Measurements from ENCODE around the gene PZP.

PZP gene

DNA sequence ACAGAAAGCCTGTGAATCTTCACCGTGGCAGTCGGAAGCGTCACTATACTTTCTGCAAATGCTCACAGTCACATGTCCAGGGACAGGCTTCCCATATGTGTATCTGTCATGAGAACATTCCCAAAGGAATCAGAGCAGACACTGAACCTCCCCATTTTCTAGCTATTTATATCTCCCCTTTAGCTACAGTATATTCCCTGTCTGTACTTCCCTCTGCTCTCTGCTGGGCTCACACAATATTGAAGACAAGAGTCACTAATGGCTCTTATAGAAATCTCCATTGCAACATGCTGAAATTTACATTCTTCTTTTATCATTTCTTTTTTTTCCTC lies 100.7 kb downstream of the PZP start:
- DNase-seq (ENCODE audit: low spot score): no peak
- TF ChIP-seq, protein P1, sequence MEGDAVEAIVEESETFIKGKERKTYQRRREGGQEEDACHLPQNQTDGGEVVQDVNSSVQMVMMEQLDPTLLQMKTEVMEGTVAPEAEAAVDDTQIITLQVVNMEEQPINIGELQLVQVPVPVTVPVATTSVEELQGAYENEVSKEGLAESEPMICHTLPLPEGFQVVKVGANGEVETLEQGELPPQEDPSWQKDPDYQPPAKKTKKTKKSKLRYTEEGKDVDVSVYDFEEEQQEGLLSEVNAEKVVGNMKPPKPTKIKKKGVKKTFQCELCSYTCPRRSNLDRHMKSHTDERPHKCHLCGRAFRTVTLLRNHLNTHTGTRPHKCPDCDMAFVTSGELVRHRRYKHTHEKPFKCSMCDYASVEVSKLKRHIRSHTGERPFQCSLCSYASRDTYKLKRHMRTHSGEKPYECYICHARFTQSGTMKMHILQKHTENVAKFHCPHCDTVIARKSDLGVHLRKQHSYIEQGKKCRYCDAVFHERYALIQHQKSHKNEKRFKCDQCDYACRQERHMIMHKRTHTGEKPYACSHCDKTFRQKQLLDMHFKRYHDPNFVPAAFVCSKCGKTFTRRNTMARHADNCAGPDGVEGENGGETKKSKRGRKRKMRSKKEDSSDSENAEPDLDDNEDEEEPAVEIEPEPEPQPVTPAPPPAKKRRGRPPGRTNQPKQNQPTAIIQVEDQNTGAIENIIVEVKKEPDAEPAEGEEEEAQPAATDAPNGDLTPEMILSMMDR (IDR thresholded peaks at IDR 0.05; ENCODE audit: extremely low read depth, missing control alignments): no peak

DNA sequence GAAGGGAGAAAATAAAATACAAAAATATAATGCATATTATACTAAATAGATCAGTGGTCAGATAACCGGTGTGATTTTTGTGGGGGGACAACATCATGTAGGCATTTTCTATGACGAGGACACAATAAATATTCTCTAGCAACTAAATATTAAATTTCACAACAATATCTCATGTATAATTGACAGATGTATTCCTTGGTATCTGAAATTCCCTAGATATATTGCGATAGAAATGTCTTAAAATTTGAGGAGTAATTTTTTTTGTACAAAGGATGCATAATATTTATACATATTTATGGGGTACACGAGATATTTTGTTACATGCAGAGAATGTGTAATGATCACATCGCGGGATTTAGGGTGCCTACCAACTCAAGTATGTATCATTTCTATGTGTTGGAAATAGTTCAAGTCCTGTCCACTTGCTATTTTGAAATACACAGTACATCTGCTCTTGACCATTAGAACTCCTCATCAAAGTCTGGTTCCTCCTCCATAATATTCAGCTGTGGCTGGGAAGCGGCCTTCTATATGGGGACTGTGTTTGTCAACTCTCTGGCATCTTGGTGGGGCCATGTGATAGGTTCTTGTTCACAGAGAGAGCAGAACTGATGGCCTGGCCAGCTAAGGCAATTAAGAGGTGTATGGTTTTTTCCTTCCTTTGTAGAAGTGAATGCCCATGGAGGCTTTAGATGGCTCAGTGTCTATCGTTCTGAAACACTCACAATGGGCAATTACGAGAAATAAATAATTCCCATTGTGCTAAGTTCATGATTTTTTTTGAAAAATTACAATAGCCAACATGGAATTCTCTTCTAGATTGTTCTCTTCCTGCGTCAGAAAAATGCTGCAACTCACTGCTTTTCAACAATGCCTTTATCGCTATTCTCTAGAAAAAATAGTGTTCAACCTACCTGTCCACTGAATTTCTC lies 101.3 kb downstream of the PZP start:
- TF ChIP-seq, protein P1 (IDR thresholded peaks at IDR 0.05; ENCODE audit: extremely low read depth, missing control alignments): no peak

DNA sequence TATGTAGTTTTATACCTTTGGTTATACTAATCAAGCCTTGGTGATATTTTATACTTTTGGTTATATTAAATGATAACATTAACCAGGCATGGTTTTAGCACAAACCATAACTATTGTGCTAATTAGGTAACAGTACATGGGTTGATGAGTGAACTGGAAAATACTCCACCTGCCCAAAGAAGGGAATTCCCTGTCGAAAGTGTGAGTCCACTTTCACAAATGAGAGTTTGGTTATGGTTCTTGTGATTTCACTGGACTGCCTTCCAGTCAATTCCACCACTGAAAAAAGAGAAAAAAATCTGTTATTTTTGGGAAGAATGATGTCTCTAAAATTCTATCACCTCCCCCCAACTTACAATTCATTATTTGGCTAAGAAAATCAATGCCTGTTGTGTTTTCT lies 102.1 kb downstream of the PZP start:
- no peak for DNase-seq (ENCODE audit: low spot score)
- TF ChIP-seq, protein P1 (IDR thresholded peaks at IDR 0.05; ENCODE audit: extremely low read depth, missing control alignments): no peak

More for the DNA sequence above, 101.3 kb downstream of the PZP start:
- DNase-seq (ENCODE audit: low spot score): no peak

DNA sequence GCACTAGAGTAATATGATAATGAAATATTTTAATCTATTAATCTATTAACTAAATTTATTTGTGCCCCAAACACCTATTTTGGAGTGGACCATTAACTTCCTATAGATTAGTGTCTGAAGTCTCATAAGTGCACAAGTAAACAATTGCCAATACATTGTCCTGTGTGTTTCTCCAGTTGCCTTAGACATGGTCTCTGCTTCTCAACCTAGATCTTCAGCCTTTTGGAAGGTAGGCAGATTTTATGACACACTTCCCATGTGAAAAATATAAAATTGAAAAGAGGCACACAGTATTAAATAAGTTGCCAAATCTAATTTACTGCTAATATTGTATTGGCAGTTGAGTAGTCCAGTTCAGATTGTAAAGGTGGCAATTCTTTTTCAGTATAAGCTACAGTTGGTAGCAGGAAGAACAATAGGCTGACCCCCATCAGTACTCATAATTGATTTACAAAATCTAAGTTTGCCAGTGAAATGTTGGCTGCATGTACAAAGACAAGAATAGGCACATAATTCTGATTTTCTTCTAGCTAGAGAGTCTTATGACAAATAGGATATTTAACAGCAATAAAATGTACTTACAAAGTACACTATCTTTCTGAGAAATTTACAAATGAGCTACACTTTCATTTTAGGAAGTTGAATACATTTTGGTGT lies 103.3 kb downstream of the PZP start:
- DNase-seq (ENCODE audit: low spot score): no peak
- TF ChIP-seq, protein P1 (IDR thresholded peaks at IDR 0.05; ENCODE audit: extremely low read depth, missing control alignments): no peak

DNA sequence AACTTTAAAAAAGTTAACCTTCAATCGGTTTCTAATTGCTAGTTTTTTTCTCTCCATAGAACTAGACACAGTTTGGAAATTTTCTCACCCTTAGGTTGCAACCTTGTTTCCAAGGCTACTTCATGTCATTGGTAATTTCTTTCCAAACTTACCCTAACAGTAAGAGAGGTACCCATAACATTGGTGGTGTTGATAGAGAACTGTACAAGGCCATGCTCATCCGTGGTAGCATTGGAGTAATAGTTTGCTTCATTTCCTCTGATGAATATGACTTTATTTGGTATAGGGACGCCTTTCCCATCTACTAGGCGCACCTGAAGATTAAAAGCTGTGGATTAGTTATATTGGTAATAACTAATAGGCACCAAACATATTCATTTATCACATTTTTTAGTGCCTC lies 104.1 kb downstream of the PZP start:
- TF ChIP-seq, protein P1 (IDR thresholded peaks at IDR 0.05; ENCODE audit: extremely low read depth, missing control alignments): no peak
- no peak for DNase-seq (ENCODE audit: low spot score)

DNA sequence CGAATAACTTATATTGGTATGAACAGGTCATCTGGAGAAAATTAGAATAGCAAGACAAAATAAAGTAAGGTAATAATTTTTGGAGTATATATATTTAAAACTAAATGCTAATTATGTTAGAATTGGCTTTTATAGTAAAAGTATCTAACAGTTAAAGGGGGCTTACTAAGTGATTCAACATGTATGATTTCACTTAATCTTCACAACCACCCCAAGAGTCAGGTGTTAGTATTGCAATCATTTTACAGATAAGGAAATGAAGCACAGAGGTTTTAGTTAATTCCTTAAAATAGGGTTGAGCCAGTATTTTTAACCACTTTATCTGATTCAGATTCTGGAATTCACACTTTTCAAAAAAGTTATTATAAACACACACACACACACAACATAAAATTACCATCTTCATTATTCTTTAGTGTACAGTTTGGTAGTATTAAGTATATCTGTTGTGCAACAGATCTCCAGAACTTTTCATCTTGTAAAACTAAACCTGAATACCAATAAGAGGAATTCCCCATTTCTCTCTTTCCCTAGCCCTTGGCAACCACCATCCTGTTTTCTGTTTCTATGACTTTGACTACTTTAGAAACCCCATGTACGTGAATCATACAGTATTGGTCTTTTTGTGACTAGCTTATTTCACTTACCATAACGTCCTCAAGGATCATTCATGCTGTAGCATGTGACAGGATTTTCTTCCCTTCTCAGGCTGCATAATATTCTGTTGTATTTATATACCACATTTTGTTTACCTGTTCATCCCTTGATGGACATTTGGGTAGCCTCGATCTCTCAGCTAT lies 104.9 kb downstream of the PZP start:
- TF ChIP-seq, protein P1 (IDR thresholded peaks at IDR 0.05; ENCODE audit: extremely low read depth, missing control alignments): no peak
- DNase-seq (ENCODE audit: low spot score): no peak

Data from GM20000 (cell line).